Heart right ventricle (tissue), 16 donors: ENCODE results near the gene RAC3. TPM values are rescaled to one million over a fixed set of nuclear protein-coding genes. Genes with fewer than 3 reads are reported as not detected.
A peak's percentile ranks its signal among the peaks of the same experiment; 100 is the strongest.

Experiments
- ATAC-seq, 8 donors: fragments of 200-7000 bp; cut with Tn5 transposase; one replicate each; pipeline ENCODE4 v1.9.1; 2020; ENCODE audit warnings: mild to moderate bottlenecking in 8 of 8, moderate library complexity in 8 of 8, moderate number of reproducible peaks in 1 of 8
- DNase-seq, 2 donors: peaks; one replicate each; pipeline ENCODE4 v3.0.0-alpha.2; 2020
- H3K27ac ChIP-seq, 10 donors: fragments of 200-600 bp; sonication (generic) in 2 of 10; one replicate each; pipeline versions ENCODE4 v1.5.0 to v1.8.0; 2020 to 2022; ENCODE audit warnings: mild to moderate bottlenecking in 3 of 10
- H3K27me3 ChIP-seq, 7 donors: fragments of 200-600 bp; one replicate each; pipeline ENCODE4 v1.8.0; 2021 to 2022; ENCODE audit warnings: mild to moderate bottlenecking in 2 of 7
- H3K36me3 ChIP-seq, 9 donors: fragments of 200-600 bp; sonication (generic) in 1 of 9; one replicate each; pipeline versions ENCODE4 v1.5.0 to v1.8.0; 2020 to 2022; ENCODE audit warnings: mild to moderate bottlenecking in 2 of 9
- H3K4me1 ChIP-seq, 9 donors: fragments of 200-600 bp; sonication (generic) in 1 of 9; one replicate each; pipeline versions ENCODE4 v1.5.0 to v1.8.0; 2020 to 2022; ENCODE audit warnings: mild to moderate bottlenecking in 4 of 9
- H3K4me3 ChIP-seq, 10 donors: fragments of 200-600 bp; sonication (generic) in 2 of 10; one replicate each; pipeline versions ENCODE4 v1.5.0 to v1.8.0; 2020 to 2022; ENCODE audit warnings: mild to moderate bottlenecking in 7 of 10, moderate library complexity in 2 of 10
- H3K9me3 ChIP-seq, 11 donors: fragments of 200-600 bp in 10 of 11; sonication (generic) in 2 of 11; one replicate each; pipeline versions ENCODE4 v1.5.0 to v1.8.0; 2013 to 2022; ENCODE audit warnings: mild to moderate bottlenecking in 2 of 11, control low read depth in 1 of 11, moderate library complexity in 1 of 11
- CTCF ChIP-seq, 9 donors: fragments of 200-600 bp; sonication (generic) in 2 of 9; IDR thresholded peaks; one replicate each; pipeline versions ENCODE4 v1.5.0 to v1.8.0; 2021 to 2022; ENCODE audit warnings: antibody characterized with exemption in 9 of 9, mild to moderate bottlenecking in 5 of 9, moderate library complexity in 1 of 9
- WGBS, 2 donors: extraction: QIAGEN DNeasy Blood & Tissue Kit; methylation state at CpG; one replicate each; pipeline ENCODE4 v1.1.7; 2013; ENCODE audit warnings: inconsistent platforms in 1 of 2; 5-methylcytosine and 5-hydroxymethylcytosine counted together
- intact Hi-C, 10 donors: fragments of 100-400 bp; cut with DNase I; formaldehyde crosslinking; loops; one replicate each; pipeline versions ENCODE4 v1.11.1 to v1.14.2; 2022
- polyA plus RNA-seq, 2 donors: library from polyadenylated mRNA; stranded (reverse); fragments of 200-250 nt; gene quantifications; one replicate each; pipeline ENCODE4 v1.2.3, GENCODE V29; 2013
- total RNA-seq, 10 donors: library from RNA; stranded (reverse); fragmentation: NEBNext Ultra II Directional in 3 of 10; extraction: Animal tissue kit (Norgen Biotek cat#: 25700) in 3 of 10; gene quantifications; one replicate each; pipeline versions ENCODE4 v1.2.1 to v1.2.4, GENCODE V29; 2021 to 2023
- donor health status: Arrhythmogenic right ventricular cardiomyopathy.
- donor health status: ischemic (EF 13 %, LVEDD 7.1; RV severe dilation, severe dysfunction).
- donor health status: healthy with polysubstance abuse.
- donor health status: DM: no; HTN: yes; CAD: no.
- donor health status: DM: no; HTN: no; CAD: no.
- donor health status: ischemic (EF 25% LVEDD 6.9; RV normal size, moderate dysfunction).
- donor health status: ischemic (EF 25% LVEDD 5.7; RV mildly dilated, moderate dysfunction).
- donor health status: healthy.
- donor health status: DM: yes; HTN: yes; CAD: no.
- donor health status: Ischemic cardiomyopathy.
- donor health status: ischemic (EF 35%, LVEDD 5.7; RV mildly dilated, moderate dysfunction).
- donor health status: nonischemic (EF 11% LVEDD 7.7; RV severe dilation, severe dysfunction).
- donor health status: DM: yes; HTN: yes; CAD: no.
- donor health status: PGD.
- donor health status: ischemic (EF 29% LVEDD 5.4; RV normal size, mild dysfunction).
- donor health status: nonischemic (EF 23%, LVEDD 6.1; RV moderate dilation, normal function).

RAC3 gene
- total and polyA plus RNA-seq, 12 donors = 0.82 to 3.3 (median 1.1) TPM

- H3K27me3 ChIP-seq = no peaks in the 10 kb centered on the region
- no peaks in the 10 kb centered on the region for H3K9me3 ChIP-seq
- no peak for TF ChIP-seq CTCF (IDR thresholded peaks at IDR 0.05)
- peaks cover 0 to 42% (median 13%) of the 10 kb centered on the region in 9 donors for H3K36me3 ChIP-seq
- no peak overlapping the region for H3K4me3 ChIP-seq
- H3K4me1 ChIP-seq = peaks cover 12 to 35% (median 27%) of the 10 kb centered on the region in 9 donors
- no peak for ATAC-seq
- peak in 1 of 2 donors; percentile 8 for DNase-seq
- WGBS, 2 donors = 91 to 92% methylated on average over 19 to 20 of the region's 20 CpGs
- intact Hi-C loops = loop anchor here in 1 of 10 donors (10.0 kb wide), 1 partner anchor 56 kb away; no protein-coding TSS in a partner anchor
- no peak overlapping the region for H3K27ac ChIP-seq
Observed at GRCh38 chr17:82048571-82048971, 17.1 kb downstream of the RAC3 start.

- H3K27me3 ChIP-seq = no peaks in the 10 kb centered on the region
- intact Hi-C loops = loop anchor here in 1 of 10 donors (10.0 kb wide), 1 partner anchor 56 kb away; no protein-coding TSS in a partner anchor
- H3K4me3 ChIP-seq = no peak overlapping the region
- peaks cover 0 to 47% (median 18%) of the 10 kb centered on the region in 9 donors for H3K36me3 ChIP-seq
- no peak for TF ChIP-seq CTCF (IDR thresholded peaks at IDR 0.05)
- 93% methylated on average over 8 of the region's 8 CpGs for WGBS, 2 donors
- H3K9me3 ChIP-seq = no peaks in the 10 kb centered on the region
- DNase-seq = no peak
- H3K4me1 ChIP-seq = peaks cover 12 to 39% (median 28%) of the 10 kb centered on the region in 9 donors
- H3K27ac ChIP-seq = no peak overlapping the region
- no peak for ATAC-seq
Observed at GRCh38 chr17:82049106-82049505, 17.6 kb downstream of the RAC3 start.

- Histone ChIP-seq H3K36me3 (peaks cover 0 to 51% (median 18%) of the 10 kb centered on the region in 9 donors), H3K4me1 (peaks cover 12 to 39% (median 28%) of the 10 kb centered on the region in 9 donors), H3K27ac (no peak overlapping the region), H3K27me3 (no peaks in the 10 kb centered on the region), H3K4me3 (no peak overlapping the region), H3K9me3 (no peaks in the 10 kb centered on the region)
- DNase-seq = peak in 1 of 2 donors; percentile 10
- WGBS, 2 donors = 97% methylated on average over 16 of the region's 16 CpGs
- peak in 1 of 8 donors; percentile 5 for ATAC-seq
- TF ChIP-seq CTCF (IDR thresholded peaks at IDR 0.05) = no peak
- intact Hi-C loops = loop anchor here in 1 of 10 donors (10.0 kb wide), 1 partner anchor 55 kb away; no protein-coding TSS in a partner anchor
Observed at GRCh38 chr17:82049521-82049971, 18.1 kb downstream of the RAC3 start.

GRCh38 chr17:82050152-82050760, 18.8 kb downstream of the RAC3 start:
- intact Hi-C loops = loop anchor here in 1 of 10 donors (5.0 kb wide), 1 partner anchor 47 kb away; the partner anchor contains the start of gene FASN
- Histone ChIP-seq H3K27ac (peak overlapping the region in 4 of 10 donors; percentile 61 to 79 (median 70)), H3K27me3 (no peaks in the 10 kb centered on the region), H3K9me3 (no peaks in the 10 kb centered on the region), H3K4me3 (peak overlapping the region in 9 of 10 donors; percentile 73 to 97 (median 86)), H3K36me3 (peaks cover 0 to 58% (median 18%) of the 10 kb centered on the region in 9 donors), H3K4me1 (peaks cover 12 to 39% (median 28%) of the 10 kb centered on the region in 9 donors)
- ATAC-seq (no peak), DNase-seq (peak in 1 of 2 donors; percentile 7)
- no peak for TF ChIP-seq CTCF (IDR thresholded peaks at IDR 0.05)
- WGBS, 2 donors = 90 to 91% methylated on average over 28 of the region's 28 CpGs
